GM18861 (cell line): Measurements from ENCODE around the gene CBFA2T2.
"Not testable (repeated sequence)": the region's sequence is repeated elsewhere in the genome, so short reads cannot be mapped to it uniquely, and the experiment has no call there.

Source experiments
- ATAC-seq: cut with Tn5 transposase; IDR thresholded peaks from one replicate; pipeline ENCODE4 v1.9.1; 2021; ENCODE audit not compliant: unreplicated experiment

Gene CBFA2T2

GRCh38 chr20:33569802-33570391, 80.0 kb downstream of the CBFA2T2 start:
- ATAC-seq: no peak

- no peak for ATAC-seq
Observed at GRCh38 chr20:33570743-33571142, 80.8 kb downstream of the CBFA2T2 start.

DNA sequence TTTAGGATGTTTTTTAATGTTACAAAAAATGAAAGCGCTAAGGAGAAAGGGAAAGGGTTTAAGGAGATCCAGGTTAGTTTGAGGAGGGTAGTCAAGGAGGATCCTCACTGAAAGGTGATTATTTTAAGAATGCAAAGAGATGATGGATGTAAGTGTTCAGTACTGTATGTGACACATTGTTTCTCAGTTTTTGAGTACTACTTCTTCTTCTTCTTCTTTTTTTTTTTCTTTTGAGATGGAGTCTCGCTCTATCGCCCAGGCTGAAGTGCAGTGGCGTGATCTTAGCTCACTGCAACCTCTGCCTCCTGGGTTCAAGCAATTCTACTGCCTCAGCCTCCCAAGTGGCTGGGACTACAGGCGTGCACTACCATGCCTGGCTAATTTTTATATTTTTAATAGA, 83.4 kb downstream of the CBFA2T2 start:
- ATAC-seq: not testable (repeated sequence)

DNA sequence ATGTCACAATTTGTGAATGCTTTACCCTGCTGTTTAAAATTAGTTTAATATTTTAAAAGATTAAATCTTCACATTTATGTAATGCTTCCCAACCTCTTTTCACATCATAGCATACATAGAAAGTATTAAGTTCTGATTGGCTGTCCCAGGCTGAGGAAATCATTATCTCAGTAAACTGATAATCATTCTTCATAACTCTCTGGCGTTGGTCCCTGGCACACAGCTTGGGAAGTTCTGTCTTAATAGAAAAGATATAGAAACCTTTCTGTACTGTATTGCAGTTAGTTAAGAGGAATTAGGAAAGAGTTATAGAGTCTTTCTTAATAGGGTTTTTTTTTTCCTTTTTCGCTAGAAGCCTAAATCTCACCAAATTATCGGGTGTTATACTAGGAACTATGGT, 85.4 kb downstream of the CBFA2T2 start:
- ATAC-seq: no peak

DNA sequence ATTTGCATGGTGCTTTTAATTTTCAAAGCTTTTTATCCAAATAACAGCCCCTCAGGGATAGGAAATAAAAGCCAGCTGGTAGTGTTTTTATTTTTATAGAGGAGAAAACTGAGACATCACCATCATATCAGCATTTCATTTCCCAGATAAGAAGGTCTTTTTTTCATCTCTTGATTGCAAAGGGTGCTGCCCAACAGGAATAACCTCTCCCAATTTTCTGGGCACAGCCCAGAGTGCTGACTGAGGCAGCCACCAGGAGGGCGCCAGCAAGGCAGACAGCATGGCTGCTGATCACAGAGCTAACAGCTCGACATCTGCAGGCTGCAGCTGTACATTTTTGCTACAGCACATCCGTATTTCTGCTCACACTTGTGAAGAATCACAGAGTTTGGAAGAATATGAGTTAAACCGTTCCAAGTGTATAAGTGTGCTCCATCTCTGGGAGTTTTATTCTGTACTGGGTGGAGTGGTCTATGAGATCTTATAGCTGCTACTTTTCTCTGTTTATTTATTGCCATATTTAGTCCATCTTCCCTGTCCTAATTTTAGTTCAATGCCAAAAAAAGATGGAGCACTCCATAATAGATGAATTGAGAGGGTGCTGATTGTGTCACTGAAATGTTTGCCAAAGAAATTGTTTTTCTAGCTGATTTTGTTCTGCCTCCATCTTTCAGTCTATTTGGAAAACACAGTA, 86.7 kb downstream of the CBFA2T2 start:
- ATAC-seq: no peak

- no peak for ATAC-seq
Observed at GRCh38 chr20:33578510-33578909, 88.6 kb downstream of the CBFA2T2 start.

DNA sequence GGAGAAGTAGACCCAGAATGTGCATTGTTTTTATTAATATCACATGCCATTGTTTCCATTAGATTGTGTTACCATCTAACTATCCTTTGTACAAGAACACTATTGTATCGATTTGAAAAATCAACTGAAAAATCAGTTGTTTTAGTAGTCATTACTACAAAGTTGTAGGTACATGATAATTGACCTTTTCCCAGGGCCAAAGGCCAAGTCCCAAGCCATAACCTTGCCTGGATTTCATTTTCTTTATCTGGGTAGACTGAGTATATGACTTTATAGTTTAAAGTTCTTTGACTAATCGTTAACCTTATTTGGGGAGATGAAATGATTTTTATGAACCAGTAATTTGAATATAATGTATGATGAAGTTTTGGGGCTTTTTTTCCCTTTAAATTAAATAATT, 93.2 kb downstream of the CBFA2T2 start:
- no peak for ATAC-seq

DNA sequence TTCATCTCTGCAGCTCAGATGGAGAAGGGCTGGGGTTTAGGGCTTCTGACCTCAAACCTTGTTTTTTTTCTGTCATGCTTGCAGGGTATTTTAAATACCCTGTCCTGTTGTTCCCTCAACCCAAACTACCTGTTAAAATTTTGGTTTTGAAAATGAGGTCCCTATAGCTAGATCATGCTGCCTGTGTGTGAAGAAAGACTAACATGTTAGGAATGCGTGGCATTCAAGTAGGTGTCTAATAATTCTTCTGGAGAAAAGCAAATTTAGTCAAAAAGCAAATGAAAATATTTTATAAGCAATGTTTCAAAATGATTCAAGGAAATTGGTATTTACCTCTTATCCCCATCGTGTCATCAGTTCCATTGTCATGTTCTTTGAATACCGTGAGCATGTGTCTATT, 95.1 kb downstream of the CBFA2T2 start:
- ATAC-seq: no peak

DNA sequence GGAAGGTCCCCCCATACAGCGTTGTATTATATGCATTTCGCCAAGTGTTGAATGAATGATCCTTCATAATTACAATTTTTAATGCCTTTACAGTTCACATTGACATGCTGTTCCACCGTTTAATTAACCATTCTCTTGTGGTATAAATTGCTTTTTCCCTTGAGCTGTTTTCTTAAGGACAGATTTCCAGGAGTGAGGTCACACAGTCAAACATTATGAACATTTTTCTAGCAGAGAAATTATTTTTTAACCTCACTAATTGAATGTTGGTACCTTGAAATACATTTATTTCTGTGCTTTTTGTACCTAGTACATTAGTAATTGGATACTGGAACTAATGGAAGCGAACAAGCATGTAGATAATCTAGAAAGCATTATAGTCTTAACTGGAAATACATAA, 95.5 kb downstream of the CBFA2T2 start:
- no peak for ATAC-seq

DNA sequence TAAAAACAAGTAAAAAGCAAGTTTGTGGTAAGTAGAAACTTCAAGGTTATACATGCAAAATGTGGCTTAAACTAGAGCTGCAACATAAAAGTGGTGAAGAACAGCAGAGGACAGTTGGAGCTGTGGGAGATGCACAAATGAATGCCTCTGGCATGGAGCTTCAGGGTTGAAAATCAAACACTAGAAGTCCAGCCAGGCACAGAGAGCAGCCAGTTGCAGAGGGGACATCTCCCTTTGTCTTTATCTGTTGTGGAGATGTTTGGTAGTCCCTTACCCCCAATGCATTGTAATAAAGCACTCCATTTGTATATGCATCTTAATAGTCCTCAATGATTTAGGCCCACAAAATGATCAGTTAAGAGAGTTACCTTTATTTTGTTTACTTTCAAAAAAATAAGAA, 99.2 kb downstream of the CBFA2T2 start:
- no peak for ATAC-seq

DNA sequence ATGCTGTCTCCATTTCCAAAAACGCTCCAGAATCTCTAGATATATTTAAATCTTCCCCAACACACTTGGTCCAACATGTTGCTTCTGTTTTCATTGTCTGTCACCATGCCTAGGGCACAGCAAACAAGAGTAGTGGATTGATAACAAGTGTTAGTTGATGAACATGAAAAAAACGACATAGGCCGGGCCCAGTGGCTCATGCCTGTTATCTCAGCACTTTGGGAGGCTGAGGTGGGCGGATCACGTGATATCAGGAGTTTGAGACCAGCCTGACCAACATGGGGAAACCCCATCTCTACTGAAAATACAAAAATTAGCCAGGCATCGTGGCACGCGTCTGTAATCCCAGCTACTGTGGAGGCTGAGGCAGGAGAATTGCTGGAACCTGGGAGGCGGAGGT, 102.0 kb downstream of the CBFA2T2 start:
- ATAC-seq: not testable (repeated sequence)

GRCh38 chr20:33594743-33595142, 104.8 kb downstream of the CBFA2T2 start:
- no peak for ATAC-seq

DNA sequence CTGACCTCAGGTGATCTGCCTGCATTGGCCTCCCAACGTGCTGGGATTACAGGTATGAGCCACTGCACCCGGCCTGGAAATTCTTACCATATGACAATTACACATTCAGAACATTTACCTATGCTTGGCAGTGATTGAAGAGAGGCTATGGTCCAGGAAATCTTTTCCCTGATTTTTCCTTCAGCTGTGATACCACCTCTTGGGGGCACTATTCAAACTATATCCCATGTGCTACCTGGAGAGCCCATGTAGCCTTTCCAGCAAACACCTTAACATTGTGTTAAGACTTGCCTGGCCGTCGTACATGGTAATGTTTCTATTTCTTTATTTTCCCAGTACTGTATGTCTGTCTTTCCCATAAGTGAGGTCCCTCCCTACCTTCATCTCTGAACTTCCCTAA, 110.5 kb downstream of the CBFA2T2 start:
- ATAC-seq: no peak

DNA sequence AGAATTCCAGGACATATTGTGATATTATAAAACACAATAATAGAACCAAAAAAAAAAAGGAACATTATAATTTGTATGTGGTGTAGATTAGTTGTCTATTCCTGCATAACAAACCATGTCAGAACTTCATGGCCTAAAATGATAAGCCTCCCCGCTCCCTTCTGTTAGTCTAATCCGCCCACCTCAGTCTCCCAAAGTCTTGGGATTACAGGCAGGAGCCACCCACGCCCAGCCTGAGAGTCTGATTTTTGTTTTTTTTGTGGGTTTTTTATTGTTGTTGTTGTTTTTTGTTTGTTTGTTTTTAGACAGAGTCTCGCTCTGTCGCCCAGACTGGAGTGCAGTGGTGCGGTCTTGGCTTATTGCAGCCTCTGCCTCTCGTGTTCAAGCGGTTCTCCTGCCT, 111.1 kb downstream of the CBFA2T2 start:
- no peak for ATAC-seq

DNA sequence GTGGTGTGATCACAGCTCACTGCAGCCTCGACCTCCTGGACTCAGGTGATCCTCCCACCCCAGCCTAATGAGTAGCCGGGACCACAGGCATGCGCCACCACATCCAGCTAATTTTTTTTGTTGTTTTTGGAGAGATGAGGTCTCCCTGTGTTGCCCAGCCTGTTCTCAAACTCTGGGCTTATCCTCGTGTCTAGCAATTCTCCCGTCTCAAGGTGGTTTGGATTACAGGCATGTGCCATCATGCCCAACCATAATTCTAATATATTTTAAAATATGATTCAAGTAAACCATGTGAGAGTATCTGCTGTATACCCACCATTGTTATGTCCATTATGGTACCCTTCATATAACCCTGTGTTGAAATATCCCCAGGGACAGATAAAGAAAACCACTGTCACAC, 112.0 kb downstream of the CBFA2T2 start:
- ATAC-seq: no peak

DNA sequence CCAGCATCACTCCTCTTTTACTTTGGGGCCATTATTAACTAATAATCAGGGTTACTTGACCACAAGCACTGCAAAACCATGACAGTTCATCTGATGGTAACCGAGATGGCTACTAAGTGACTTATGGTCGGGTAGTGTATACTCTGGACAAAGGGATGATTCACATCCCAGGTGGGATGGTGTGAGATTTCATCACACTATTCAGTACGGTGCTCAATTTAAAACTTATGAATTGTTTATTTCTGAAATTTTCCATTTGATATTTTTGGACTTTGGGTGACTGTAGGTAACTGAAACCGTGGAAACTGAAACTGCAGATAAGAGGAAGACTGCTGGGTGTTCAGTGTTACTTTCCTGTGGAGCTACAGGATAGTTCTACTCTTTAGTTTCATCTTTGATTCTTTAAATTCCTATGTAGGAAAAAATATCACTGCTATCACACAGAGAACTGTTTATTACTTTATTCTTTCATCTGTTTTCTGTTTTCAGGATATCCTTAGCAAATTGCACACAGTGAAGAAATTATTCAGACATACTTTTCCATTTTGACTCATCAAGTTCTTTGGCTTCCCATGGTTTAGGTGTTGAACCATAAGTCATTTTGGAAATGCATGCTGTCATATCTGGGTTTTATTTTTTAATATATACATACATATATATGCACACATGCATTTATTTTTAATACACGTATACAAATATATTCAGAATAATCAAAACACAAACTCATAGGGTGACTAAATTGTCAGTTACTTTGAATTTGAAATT, 113.1 kb downstream of the CBFA2T2 start:
- no peak for ATAC-seq

DNA sequence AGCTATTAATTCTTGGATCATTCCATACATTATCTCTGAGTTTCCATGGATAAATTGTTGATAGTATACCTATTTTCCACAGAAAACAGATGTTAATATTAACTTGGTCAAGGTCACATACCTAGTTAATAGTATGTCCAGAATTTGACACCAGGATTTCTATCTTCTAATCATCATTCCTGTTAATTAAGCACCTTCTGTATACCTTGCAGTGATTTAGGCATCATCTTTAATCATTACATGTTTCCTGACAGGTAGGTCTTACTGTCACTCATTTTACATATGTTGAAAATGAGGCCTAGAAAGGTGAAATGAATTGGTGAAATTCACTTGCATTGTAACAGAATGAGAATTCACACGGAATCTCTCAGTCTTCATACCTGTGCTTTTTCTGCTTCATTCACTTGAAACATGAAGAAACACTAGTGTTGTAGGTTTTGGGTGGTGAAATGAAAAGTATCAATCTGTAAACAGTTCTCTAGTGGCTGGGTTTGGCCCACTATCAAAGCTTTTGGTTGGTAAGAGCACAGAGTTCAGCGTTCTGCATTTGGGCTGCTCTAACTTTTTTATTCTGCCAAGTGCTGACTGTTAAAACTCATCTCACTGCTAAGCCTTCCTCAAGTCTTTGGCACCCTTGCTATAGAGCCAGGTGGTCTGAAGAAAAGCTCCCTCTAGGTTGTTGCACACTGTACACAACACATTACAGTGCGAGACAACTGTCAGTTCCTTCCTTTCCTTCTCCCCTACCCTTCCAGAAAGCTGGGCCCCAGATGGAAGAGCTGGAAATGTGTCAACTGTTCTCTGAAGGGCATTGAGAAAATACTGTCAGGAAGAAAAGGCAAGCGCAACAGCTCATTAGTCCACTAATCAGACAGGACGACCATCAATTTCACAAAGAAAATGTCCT, 114.4 kb downstream of the CBFA2T2 start:
- no peak for ATAC-seq

DNA sequence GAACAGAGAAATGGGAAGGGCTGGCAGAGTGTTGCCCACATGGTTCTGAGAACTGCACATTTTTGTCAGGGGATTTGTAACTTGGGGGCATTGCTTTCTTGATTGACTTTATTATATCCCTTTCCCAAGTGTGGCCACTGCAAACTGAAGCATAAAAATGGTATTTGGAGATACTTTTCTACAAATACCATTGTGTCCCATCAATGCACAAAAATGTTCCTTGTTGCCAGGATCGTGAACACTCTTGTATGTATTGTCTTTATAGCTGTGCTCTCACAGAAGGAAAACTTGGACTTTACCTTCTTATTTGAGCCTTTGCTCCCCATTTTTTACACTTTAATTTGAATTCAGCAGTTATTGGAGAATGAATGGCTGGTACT, 115.1 kb downstream of the CBFA2T2 start:
- no peak for ATAC-seq

GRCh38 chr20:33606118-33606771, 116.3 kb downstream of the CBFA2T2 start:
- ATAC-seq: no peak

- ATAC-seq: no peak
Observed at GRCh38 chr20:33609504-33609903, 119.6 kb downstream of the CBFA2T2 start.

DNA sequence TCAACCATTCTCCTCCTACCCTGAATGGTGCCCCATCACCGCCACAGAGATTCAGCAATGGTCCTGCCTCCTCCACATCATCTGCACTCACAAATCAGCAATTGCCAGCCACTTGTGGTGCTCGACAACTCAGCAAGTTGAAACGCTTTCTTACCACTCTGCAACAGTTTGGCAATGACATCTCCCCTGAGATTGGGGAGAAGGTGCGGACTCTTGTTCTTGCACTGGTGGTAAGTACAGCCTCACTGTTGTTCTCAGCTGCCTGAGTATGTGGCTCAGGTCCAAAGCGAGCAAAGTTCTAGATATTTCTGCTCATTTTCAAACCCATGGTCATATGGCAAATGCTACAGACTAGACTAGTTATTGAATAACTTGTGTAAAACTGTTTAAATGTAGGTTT, 121.2 kb downstream of the CBFA2T2 start:
- ATAC-seq: no peak
